OCI-M2 (cell line): ENCODE data around the gene HKDC1.
A peak's percentile ranks its signal among the peaks of the same experiment; 100 is the strongest.
"Not testable (repeated sequence)": the region's sequence is repeated elsewhere in the genome, so short reads cannot be mapped to it uniquely, and the experiment has no call there.

Experiments
- DNase-seq: peaks from one replicate; lab custom pipeline; 2025; ENCODE audit not compliant: unreplicated experiment; lab: John Stamatoyannopoulos, UW

Gene HKDC1

GRCh38 chr10:69220041-69220451 lies at the start of gene HKDC1:
TSS of gene HKDC1 (plus strand) at chr10:69220332. CDS start at chr10:69220436, 104 bp downstream.
- DNase-seq = no peak

- DNase-seq = no peak
These were observed 47.7 kb upstream of the HKDC1 start for GRCh38 chr10:69172241-69172982.

GRCh38 chr10:69175326-69175725 lies 44.8 kb upstream of the HKDC1 start:
- not testable (repeated sequence) for DNase-seq

- no peak for DNase-seq
These were observed 43.3 kb upstream of the HKDC1 start for GRCh38 chr10:69176823-69177222.

GRCh38 chr10:69179089-69179742 lies 40.9 kb upstream of the HKDC1 start:
- DNase-seq = no peak

GRCh38 chr10:69179743-69180524 lies 40.2 kb upstream of the HKDC1 start, which contains the start of gene SUPV3L1:
TSS of gene SUPV3L1 (plus strand) at chr10:69180234. CDS start at chr10:69180292, 58 bp downstream.
- peak; percentile 89 for DNase-seq

GRCh38 chr10:69180525-69181204 lies 39.5 kb upstream of the HKDC1 start:
- no peak for DNase-seq

- no peak for DNase-seq
These were observed 38.7 kb upstream of the HKDC1 start for GRCh38 chr10:69181433-69181832.

GRCh38 chr10:69182005-69182404 lies 38.1 kb upstream of the HKDC1 start:
- no peak for DNase-seq

GRCh38 chr10:69186524-69186923 lies 33.6 kb upstream of the HKDC1 start:
- DNase-seq = no peak

- DNase-seq = no peak
These were observed 19.1 kb upstream of the HKDC1 start for GRCh38 chr10:69201045-69201444.

- DNase-seq = no peak
These were observed 17.8 kb upstream of the HKDC1 start for GRCh38 chr10:69202332-69202731.

GRCh38 chr10:69208761-69209160 lies 11.4 kb upstream of the HKDC1 start:
- DNase-seq = no peak

- DNase-seq = no peak
These were observed 10.2 kb upstream of the HKDC1 start for GRCh38 chr10:69209787-69210484.

- no peak for DNase-seq
These were observed 9.0 kb upstream of the HKDC1 start for GRCh38 chr10:69211104-69211503.

- DNase-seq = no peak
These were observed 8.6 kb upstream of the HKDC1 start for GRCh38 chr10:69211524-69211923.

- no peak for DNase-seq
These were observed 6.4 kb upstream of the HKDC1 start for GRCh38 chr10:69213591-69214311.

- DNase-seq = no peak
These were observed 5.4 kb upstream of the HKDC1 start for GRCh38 chr10:69214666-69215131.

- DNase-seq = no peak
These were observed 4.5 kb upstream of the HKDC1 start for GRCh38 chr10:69215405-69216171.
